Choroid plexus epithelial cell (primary cell): ENCODE measurements around the gene OR2AE1.

Experiments
- DNase-seq: peaks from one replicate; pipeline ENCODE4 v3.0.0-alpha.2; 2010; ENCODE audit warnings: low read depth
- H3K4me3 ChIP-seq: 2 replicates; pipeline ENCODE4 v1.5.1; 2011; ENCODE audit warnings: low read depth, mild to moderate bottlenecking, control low read depth, low read length, moderate library complexity
- CTCF ChIP-seq: conservative IDR thresholded peaks from 2 replicates; pipeline ENCODE4 v1.5.1; 2011; ENCODE audit warnings: low read depth, mild to moderate bottlenecking, control low read depth, inconsistent platforms, low read length, moderate library complexity

The OR2AE1 gene

GRCh38 chr7:99837649-99838361 is 39.0 kb downstream of the OR2AE1 start:
- peak; percentile 12 for TF ChIP-seq CTCF
- peak; percentile 27 for DNase-seq

DNA sequence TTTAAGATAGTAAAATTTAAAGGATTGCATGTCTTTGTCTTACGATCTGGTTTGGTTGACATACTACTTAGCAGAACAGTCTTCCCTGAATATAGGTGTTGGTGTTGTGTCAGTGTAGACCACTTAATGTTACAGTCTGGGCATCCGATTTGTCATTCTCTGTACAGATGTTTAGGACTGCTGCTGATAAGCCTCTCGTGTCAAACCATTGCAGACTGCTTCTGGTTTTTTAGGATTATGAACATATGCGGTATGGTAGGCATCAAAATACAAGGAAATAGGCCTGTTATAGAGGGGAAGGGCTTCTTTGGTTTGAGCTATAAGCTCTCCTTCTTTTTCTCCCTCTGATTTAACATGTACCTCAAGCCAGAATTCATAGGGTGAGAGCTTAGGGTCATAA is 41.6 kb downstream of the OR2AE1 start:
- no peak for TF ChIP-seq CTCF
- DNase-seq = no peak
- no peak overlapping the region for H3K4me3 ChIP-seq

More at GRCh38 chr7:99837649-99838361, 39.0 kb downstream of the OR2AE1 start:
- no peak overlapping the region for H3K4me3 ChIP-seq

DNA sequence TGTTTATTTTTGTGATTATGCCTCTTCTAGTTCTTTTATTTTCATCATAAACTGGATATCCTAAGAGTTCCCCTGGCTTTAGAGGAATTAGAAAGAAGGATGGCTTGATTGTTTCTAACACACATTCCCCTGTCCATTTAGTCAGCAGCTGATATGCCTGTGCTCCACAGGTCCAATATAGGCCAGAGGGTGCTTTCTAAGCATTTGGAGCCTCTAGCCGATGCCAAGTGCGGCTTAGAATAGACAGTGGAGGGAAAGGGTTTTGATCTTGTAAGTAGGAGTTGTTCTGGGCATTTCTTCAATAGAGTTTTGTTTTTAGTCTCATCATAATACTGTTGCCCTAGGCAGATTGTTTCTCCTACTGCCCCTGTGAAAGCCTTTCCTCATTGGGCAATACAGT is 42.5 kb downstream of the OR2AE1 start:
- no peak for TF ChIP-seq CTCF
- H3K4me3 ChIP-seq = no peak overlapping the region
- no peak for DNase-seq

GRCh38 chr7:99833289-99833877 is 43.5 kb downstream of the OR2AE1 start:
- DNase-seq = no peak
- TF ChIP-seq CTCF = no peak
- H3K4me3 ChIP-seq = no peak overlapping the region

- H3K4me3 ChIP-seq = no peak overlapping the region
- TF ChIP-seq CTCF = no peak
- DNase-seq = no peak
These were observed 45.2 kb downstream of the OR2AE1 start for GRCh38 chr7:99831595-99831994.

DNA sequence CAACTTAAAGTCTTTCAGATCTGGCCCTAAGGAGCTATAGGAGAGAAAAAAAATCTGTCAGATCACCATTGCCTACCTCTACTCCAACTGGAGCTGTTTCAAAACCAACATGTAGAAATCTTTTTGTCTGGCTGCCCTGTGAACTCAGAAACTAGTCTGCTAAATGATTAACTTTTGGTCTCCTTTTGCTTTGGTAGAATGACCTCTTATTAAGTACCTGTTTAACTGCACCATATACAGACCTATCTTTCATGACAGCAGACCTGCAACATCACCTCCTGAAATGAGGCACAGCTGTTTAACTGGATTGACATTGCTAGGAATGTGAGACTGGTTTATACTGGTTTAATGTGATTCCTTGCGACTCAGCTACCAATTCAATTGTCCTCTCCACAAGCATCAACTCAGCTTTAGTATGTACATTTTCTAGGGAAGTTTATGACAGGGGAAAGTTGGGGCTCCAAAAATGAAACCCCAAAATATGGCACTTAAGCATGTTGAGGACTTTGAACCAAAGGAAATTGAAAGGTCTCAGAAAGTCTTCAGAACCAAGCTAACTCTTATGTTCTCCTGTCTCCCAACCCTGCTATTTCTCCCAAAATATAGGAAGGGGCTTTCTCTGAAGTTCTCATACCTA is 47.2 kb downstream of the OR2AE1 start:
- DNase-seq = no peak
- no peak for TF ChIP-seq CTCF
- no peak overlapping the region for H3K4me3 ChIP-seq

GRCh38 chr7:99828811-99829210 is 48.0 kb downstream of the OR2AE1 start:
- no peak for TF ChIP-seq CTCF
- H3K4me3 ChIP-seq = no peak overlapping the region
- DNase-seq = no peak
